ENCODE data around the gene TDG.
"Not testable (repeated sequence)": the region's sequence is repeated elsewhere in the genome, so short reads cannot be mapped to it uniquely, and the experiment has no call there.

The TDG gene

GRCh38 chr12:104010121-104010520 lies 44.4 kb downstream of the TDG start:
- no peaks in the 10 kb centered on the region for H3K27me3 ChIP-seq (ENCODE audit: control insufficient read depth, insufficient read depth, low read length)
- no peak overlapping the region for H3K27ac ChIP-seq (ENCODE audit: low read depth, low read length)
- H3K9ac ChIP-seq (ENCODE audit: low read length): no peak overlapping the region
- no peaks in the 10 kb centered on the region for H3K36me3 ChIP-seq (ENCODE audit: control insufficient read depth, insufficient read depth, low read length)
- H3K4me1 ChIP-seq (ENCODE audit: control insufficient read depth, insufficient read depth, low read length): no peaks in the 10 kb centered on the region
- no peak overlapping the region for H3K4me3 ChIP-seq (ENCODE audit: low read length)

GRCh38 chr12:104010606-104011169 lies 45.0 kb downstream of the TDG start:
- Histone ChIP-seq H3K36me3 (ENCODE audit: control insufficient read depth, insufficient read depth, low read length) (no peaks in the 10 kb centered on the region), H3K27ac (ENCODE audit: low read depth, low read length) (no peak overlapping the region), H3K9ac (ENCODE audit: low read length) (no peak overlapping the region), H3K4me3 (ENCODE audit: low read length) (no peak overlapping the region), H3K27me3 (ENCODE audit: control insufficient read depth, insufficient read depth, low read length) (no peaks in the 10 kb centered on the region), H3K4me1 (ENCODE audit: control insufficient read depth, insufficient read depth, low read length) (no peaks in the 10 kb centered on the region)

- no peak overlapping the region for H3K4me3 ChIP-seq (ENCODE audit: low read length)
- no peaks in the 10 kb centered on the region for H3K27me3 ChIP-seq (ENCODE audit: control insufficient read depth, insufficient read depth, low read length)
- no peak overlapping the region for H3K9ac ChIP-seq (ENCODE audit: low read length)
- no peak overlapping the region for H3K27ac ChIP-seq (ENCODE audit: low read depth, low read length)
- no peaks in the 10 kb centered on the region for H3K36me3 ChIP-seq (ENCODE audit: control insufficient read depth, insufficient read depth, low read length)
- no peaks in the 10 kb centered on the region for H3K4me1 ChIP-seq (ENCODE audit: control insufficient read depth, insufficient read depth, low read length)
Observed at GRCh38 chr12:104011253-104011652, 45.6 kb downstream of the TDG start.

- no peak overlapping the region for H3K27ac ChIP-seq (ENCODE audit: low read depth, low read length)
- H3K27me3 ChIP-seq (ENCODE audit: control insufficient read depth, insufficient read depth, low read length): no peaks in the 10 kb centered on the region
- H3K36me3 ChIP-seq (ENCODE audit: control insufficient read depth, insufficient read depth, low read length): no peaks in the 10 kb centered on the region
- no peak overlapping the region for H3K9ac ChIP-seq (ENCODE audit: low read length)
- H3K4me1 ChIP-seq (ENCODE audit: control insufficient read depth, insufficient read depth, low read length): no peaks in the 10 kb centered on the region
- no peak overlapping the region for H3K4me3 ChIP-seq (ENCODE audit: low read length)
Observed at GRCh38 chr12:104012331-104012730, 46.7 kb downstream of the TDG start.

GRCh38 chr12:104021862-104022261 lies 56.2 kb downstream of the TDG start:
- H3K4me3 ChIP-seq (ENCODE audit: low read length); H3K4me1 ChIP-seq (ENCODE audit: control insufficient read depth, insufficient read depth, low read length); H3K9ac ChIP-seq (ENCODE audit: low read length); H3K27me3 ChIP-seq (ENCODE audit: control insufficient read depth, insufficient read depth, low read length); H3K36me3 ChIP-seq (ENCODE audit: control insufficient read depth, insufficient read depth, low read length); H3K27ac ChIP-seq (ENCODE audit: low read depth, low read length): not testable (repeated sequence)

- Histone ChIP-seq H3K27ac (ENCODE audit: low read depth, low read length) (no peak overlapping the region), H3K27me3 (ENCODE audit: control insufficient read depth, insufficient read depth, low read length) (no peaks in the 10 kb centered on the region), H3K36me3 (ENCODE audit: control insufficient read depth, insufficient read depth, low read length) (no peaks in the 10 kb centered on the region), H3K4me1 (ENCODE audit: control insufficient read depth, insufficient read depth, low read length) (no peaks in the 10 kb centered on the region), H3K4me3 (ENCODE audit: low read length) (no peak overlapping the region), H3K9ac (ENCODE audit: low read length) (no peak overlapping the region)
Observed at GRCh38 chr12:104022786-104023185, 57.1 kb downstream of the TDG start.

GRCh38 chr12:104023710-104024109 lies 58.0 kb downstream of the TDG start:
- H3K4me1 ChIP-seq (ENCODE audit: control insufficient read depth, insufficient read depth, low read length): no peaks in the 10 kb centered on the region
- no peak overlapping the region for H3K9ac ChIP-seq (ENCODE audit: low read length)
- H3K27me3 ChIP-seq (ENCODE audit: control insufficient read depth, insufficient read depth, low read length): no peaks in the 10 kb centered on the region
- H3K36me3 ChIP-seq (ENCODE audit: control insufficient read depth, insufficient read depth, low read length): no peaks in the 10 kb centered on the region
- H3K27ac ChIP-seq (ENCODE audit: low read depth, low read length): no peak overlapping the region
- no peak overlapping the region for H3K4me3 ChIP-seq (ENCODE audit: low read length)

- Histone ChIP-seq H3K9ac (ENCODE audit: low read length) (no peak overlapping the region), H3K27ac (ENCODE audit: low read depth, low read length) (no peak overlapping the region), H3K27me3 (ENCODE audit: control insufficient read depth, insufficient read depth, low read length) (no peaks in the 10 kb centered on the region), H3K4me3 (ENCODE audit: low read length) (no peak overlapping the region), H3K36me3 (ENCODE audit: control insufficient read depth, insufficient read depth, low read length) (no peaks in the 10 kb centered on the region), H3K4me1 (ENCODE audit: control insufficient read depth, insufficient read depth, low read length) (no peaks in the 10 kb centered on the region)
Observed at GRCh38 chr12:104024348-104024747, 58.7 kb downstream of the TDG start.

GRCh38 chr12:104025771-104026170 lies 60.1 kb downstream of the TDG start:
- Histone ChIP-seq H3K27ac (ENCODE audit: low read depth, low read length) (no peak overlapping the region), H3K36me3 (ENCODE audit: control insufficient read depth, insufficient read depth, low read length) (no peaks in the 10 kb centered on the region), H3K27me3 (ENCODE audit: control insufficient read depth, insufficient read depth, low read length) (no peaks in the 10 kb centered on the region), H3K9ac (ENCODE audit: low read length) (no peak overlapping the region), H3K4me3 (ENCODE audit: low read length) (no peak overlapping the region), H3K4me1 (ENCODE audit: control insufficient read depth, insufficient read depth, low read length) (no peaks in the 10 kb centered on the region)

GRCh38 chr12:104026841-104027599 lies 61.3 kb downstream of the TDG start:
- no peak overlapping the region for H3K9ac ChIP-seq (ENCODE audit: low read length)
- no peak overlapping the region for H3K4me3 ChIP-seq (ENCODE audit: low read length)
- no peak overlapping the region for H3K27ac ChIP-seq (ENCODE audit: low read depth, low read length)
- H3K36me3 ChIP-seq (ENCODE audit: control insufficient read depth, insufficient read depth, low read length): no peaks in the 10 kb centered on the region
- no peaks in the 10 kb centered on the region for H3K27me3 ChIP-seq (ENCODE audit: control insufficient read depth, insufficient read depth, low read length)
- H3K4me1 ChIP-seq (ENCODE audit: control insufficient read depth, insufficient read depth, low read length): no peaks in the 10 kb centered on the region

GRCh38 chr12:104030596-104030995 lies 64.9 kb downstream of the TDG start:
- H3K4me3 ChIP-seq (ENCODE audit: low read length); H3K27me3 ChIP-seq (ENCODE audit: control insufficient read depth, insufficient read depth, low read length); H3K36me3 ChIP-seq (ENCODE audit: control insufficient read depth, insufficient read depth, low read length); H3K27ac ChIP-seq (ENCODE audit: low read depth, low read length); H3K4me1 ChIP-seq (ENCODE audit: control insufficient read depth, insufficient read depth, low read length); H3K9ac ChIP-seq (ENCODE audit: low read length): not testable (repeated sequence)

- not testable (repeated sequence) for H3K27ac ChIP-seq (ENCODE audit: low read depth, low read length); H3K9ac ChIP-seq (ENCODE audit: low read length); H3K4me3 ChIP-seq (ENCODE audit: low read length); H3K4me1 ChIP-seq (ENCODE audit: control insufficient read depth, insufficient read depth, low read length); H3K36me3 ChIP-seq (ENCODE audit: control insufficient read depth, insufficient read depth, low read length); H3K27me3 ChIP-seq (ENCODE audit: control insufficient read depth, insufficient read depth, low read length)
Observed at GRCh38 chr12:104036143-104036542, 70.5 kb downstream of the TDG start.

All from rectal smooth muscle tissue (tissue), 1 donor.